Activated CD4-positive, alpha-beta T cell treated with anti-CD3 and anti-CD28 coated beads, Interleukin-2, amount 10 ng/mL, durations not matched to agents 24 days and 14 days (primary cell): ENCODE data around the gene GSDMA. TPM values are rescaled to one million over a fixed set of nuclear protein-coding genes. Genes with fewer than 3 reads are reported as not detected.
A peak's percentile ranks its signal among the peaks of the same experiment; 100 is the strongest.

Experiments
- DNase-seq: peaks from one replicate; pipeline ENCODE4 v3.0.0; 2022
- H3K27ac Mint-ChIP-seq: one replicate; pipeline ENCODE4 v1.8.0; 2022; ENCODE audit warnings: mild to moderate bottlenecking, mixed read lengths
- H3K27me3 Mint-ChIP-seq: one replicate; pipeline ENCODE4 v1.8.0; 2022; ENCODE audit warnings: mixed read lengths
- H3K36me3 Mint-ChIP-seq: one replicate; pipeline ENCODE4 v1.8.0; 2022; ENCODE audit warnings: low read depth, mild to moderate bottlenecking, mixed read lengths
- H3K4me1 Mint-ChIP-seq: one replicate; pipeline ENCODE4 v1.8.0; 2021; ENCODE audit warnings: mixed read lengths
- H3K4me3 Mint-ChIP-seq: one replicate; pipeline ENCODE4 v1.8.0; 2022; ENCODE audit warnings: mild to moderate bottlenecking, moderate library complexity, mixed read lengths
- H3K9me3 Mint-ChIP-seq: one replicate; pipeline ENCODE4 v1.8.0; 2021; ENCODE audit warnings: mixed read lengths
- intact Hi-C: fragments of 100-400 bp; cut with micrococcal nuclease; formaldehyde crosslinking; loops from one replicate; pipeline ENCODE4 v1.15.1; 2023
- total RNA-seq: library from RNA; stranded (reverse); gene quantifications from 2 replicates; pipeline ENCODE4 v1.2.3, GENCODE V29; 2022

GSDMA gene
- total RNA-seq = 0.69 and 0.84 TPM in 2 replicates

- Mint-ChIP-seq H3K4me3 (peak within 1 kb of the TSS; percentile 56), H3K27me3 (no peaks in the 10 kb centered on the region), H3K9me3 (no peaks in the 10 kb centered on the region), H3K4me1 (peaks cover 22% of the 10 kb centered on the region), H3K36me3 (no peaks in the 10 kb centered on the region), H3K27ac (peak within 1 kb of the TSS; percentile 74)
- DNase-seq = no peak
- intact Hi-C loops = no loop called here
Measured at GRCh38 chr17:39962642-39963220, at the start of gene GSDMA. Gene GSDMA (plus strand): TSS chr17:39963004. CDS start chr17:39965688, 2,684 bp downstream.

- Mint-ChIP-seq H3K4me1 (peaks cover 22% of the 10 kb centered on the region), H3K27ac (peak overlapping the region; percentile 59), H3K36me3 (peaks cover 62% of the 10 kb centered on the region), H3K9me3 (no peaks in the 10 kb centered on the region), H3K4me3 (no peak overlapping the region), H3K27me3 (no peaks in the 10 kb centered on the region)
- intact Hi-C loops = no loop called here
- DNase-seq = no peak
Measured at GRCh38 chr17:39913989-39914388, 48.8 kb upstream of the GSDMA start.

GRCh38 chr17:39915559-39915958 lies 47.2 kb upstream of the GSDMA start:
- intact Hi-C loops = no loop called here
- Mint-ChIP-seq H3K27ac (no peak overlapping the region), H3K9me3 (no peaks in the 10 kb centered on the region), H3K4me3 (no peak overlapping the region), H3K4me1 (peaks cover 33% of the 10 kb centered on the region), H3K36me3 (peaks cover 58% of the 10 kb centered on the region), H3K27me3 (no peaks in the 10 kb centered on the region)
- DNase-seq = no peak

- H3K4me1 Mint-ChIP-seq = peaks cover 47% of the 10 kb centered on the region
- no peak overlapping the region for H3K27ac Mint-ChIP-seq
- intact Hi-C loops = no loop called here
- DNase-seq = no peak
- H3K36me3 Mint-ChIP-seq = peaks cover 60% of the 10 kb centered on the region
- H3K9me3 Mint-ChIP-seq = no peaks in the 10 kb centered on the region
- H3K27me3 Mint-ChIP-seq = no peaks in the 10 kb centered on the region
- no peak overlapping the region for H3K4me3 Mint-ChIP-seq
Measured at GRCh38 chr17:39916918-39917317, 45.9 kb upstream of the GSDMA start.

- H3K36me3 Mint-ChIP-seq = peaks cover 69% of the 10 kb centered on the region
- DNase-seq = no peak
- H3K9me3 Mint-ChIP-seq = no peaks in the 10 kb centered on the region
- H3K4me1 Mint-ChIP-seq = peaks cover 61% of the 10 kb centered on the region
- H3K4me3 Mint-ChIP-seq = peak overlapping the region; percentile 50
- peak overlapping the region; percentile 66 for H3K27ac Mint-ChIP-seq
- intact Hi-C loops = no loop called here
- no peaks in the 10 kb centered on the region for H3K27me3 Mint-ChIP-seq
Measured at GRCh38 chr17:39919087-39919683, 43.6 kb upstream of the GSDMA start.

- Mint-ChIP-seq H3K9me3 (no peaks in the 10 kb centered on the region), H3K4me1 (peaks cover 74% of the 10 kb centered on the region), H3K36me3 (peaks cover 67% of the 10 kb centered on the region), H3K27me3 (no peaks in the 10 kb centered on the region), H3K4me3 (peak overlapping the region; percentile 59), H3K27ac (peak overlapping the region; percentile 92)
- DNase-seq = peak; percentile 82
- intact Hi-C loops = loop anchor here (10.0 kb wide), 2 partner anchors 166 to 236 kb away; partner anchors contain the start of gene PGAP3
Measured at GRCh38 chr17:39920218-39921210, 42.3 kb upstream of the GSDMA start.

GRCh38 chr17:39921323-39921722 lies 41.5 kb upstream of the GSDMA start:
- intact Hi-C loops = loop anchor here (10.0 kb wide), 2 partner anchors 167 to 237 kb away; partner anchors contain the start of gene PGAP3
- Mint-ChIP-seq H3K27me3 (no peaks in the 10 kb centered on the region), H3K4me3 (peak overlapping the region; percentile 59), H3K9me3 (no peaks in the 10 kb centered on the region), H3K36me3 (peaks cover 63% of the 10 kb centered on the region), H3K4me1 (peaks cover 81% of the 10 kb centered on the region), H3K27ac (peak overlapping the region; percentile 92)
- peak; percentile 70 for DNase-seq

GRCh38 chr17:39922006-39922405 lies 40.8 kb upstream of the GSDMA start:
- Mint-ChIP-seq H3K27me3 (no peaks in the 10 kb centered on the region), H3K36me3 (peaks cover 57% of the 10 kb centered on the region), H3K4me3 (peak overlapping the region; percentile 59), H3K27ac (peak overlapping the region; percentile 92), H3K4me1 (peaks cover 79% of the 10 kb centered on the region), H3K9me3 (no peaks in the 10 kb centered on the region)
- intact Hi-C loops = loop anchor here (10.0 kb wide), 2 partner anchors 167 to 237 kb away; partner anchors contain the start of gene PGAP3
- no peak for DNase-seq

GRCh38 chr17:39923230-39923629 lies 39.6 kb upstream of the GSDMA start:
- Mint-ChIP-seq H3K4me3 (peak overlapping the region; percentile 62), H3K27me3 (no peaks in the 10 kb centered on the region), H3K27ac (peak overlapping the region; percentile 92), H3K36me3 (peaks cover 45% of the 10 kb centered on the region), H3K4me1 (peaks cover 75% of the 10 kb centered on the region), H3K9me3 (no peaks in the 10 kb centered on the region)
- intact Hi-C loops = loop anchor here (10.0 kb wide), 2 partner anchors 168 to 238 kb away; partner anchors contain the start of gene PGAP3
- no peak for DNase-seq

- peaks cover 40% of the 10 kb centered on the region for H3K36me3 Mint-ChIP-seq
- no peaks in the 10 kb centered on the region for H3K9me3 Mint-ChIP-seq
- no peak for DNase-seq
- peak overlapping the region; percentile 92 for H3K27ac Mint-ChIP-seq
- intact Hi-C loops = loop anchor here (10.0 kb wide), 2 partner anchors 169 to 239 kb away; partner anchors contain the start of gene PGAP3
- H3K27me3 Mint-ChIP-seq = no peaks in the 10 kb centered on the region
- peaks cover 73% of the 10 kb centered on the region for H3K4me1 Mint-ChIP-seq
- peak overlapping the region; percentile 88 for H3K4me3 Mint-ChIP-seq
Measured at GRCh38 chr17:39923836-39924690, 38.7 kb upstream of the GSDMA start.

GRCh38 chr17:39924691-39925055 lies 38.1 kb upstream of the GSDMA start:
- no peak for DNase-seq
- H3K27me3 Mint-ChIP-seq = no peaks in the 10 kb centered on the region
- intact Hi-C loops = loop anchor here (5.0 to 10.0 kb wide), 5 partner anchors 132 to 287 kb away; partner anchors contain the start of genes PGAP3 and STARD3
- H3K27ac Mint-ChIP-seq = peak overlapping the region; percentile 80
- peaks cover 37% of the 10 kb centered on the region for H3K36me3 Mint-ChIP-seq
- peak overlapping the region; percentile 88 for H3K4me3 Mint-ChIP-seq
- H3K9me3 Mint-ChIP-seq = no peaks in the 10 kb centered on the region
- peaks cover 70% of the 10 kb centered on the region for H3K4me1 Mint-ChIP-seq

GRCh38 chr17:39925282-39926134 lies 37.3 kb upstream of the GSDMA start:
- H3K4me1 Mint-ChIP-seq = peaks cover 64% of the 10 kb centered on the region
- H3K36me3 Mint-ChIP-seq = peaks cover 32% of the 10 kb centered on the region
- H3K4me3 Mint-ChIP-seq = peak overlapping the region; percentile 88
- DNase-seq = peak; percentile 69
- H3K27ac Mint-ChIP-seq = peak overlapping the region; percentile 80
- no peaks in the 10 kb centered on the region for H3K27me3 Mint-ChIP-seq
- no peaks in the 10 kb centered on the region for H3K9me3 Mint-ChIP-seq
- intact Hi-C loops = loop anchor here (1.0 to 10.0 kb wide), 7 partner anchors 23 to 288 kb away; partner anchors contain the start of genes PGAP3 and STARD3
